ENCODE measurements around the gene PDE2A.

Gene PDE2A

DNA sequence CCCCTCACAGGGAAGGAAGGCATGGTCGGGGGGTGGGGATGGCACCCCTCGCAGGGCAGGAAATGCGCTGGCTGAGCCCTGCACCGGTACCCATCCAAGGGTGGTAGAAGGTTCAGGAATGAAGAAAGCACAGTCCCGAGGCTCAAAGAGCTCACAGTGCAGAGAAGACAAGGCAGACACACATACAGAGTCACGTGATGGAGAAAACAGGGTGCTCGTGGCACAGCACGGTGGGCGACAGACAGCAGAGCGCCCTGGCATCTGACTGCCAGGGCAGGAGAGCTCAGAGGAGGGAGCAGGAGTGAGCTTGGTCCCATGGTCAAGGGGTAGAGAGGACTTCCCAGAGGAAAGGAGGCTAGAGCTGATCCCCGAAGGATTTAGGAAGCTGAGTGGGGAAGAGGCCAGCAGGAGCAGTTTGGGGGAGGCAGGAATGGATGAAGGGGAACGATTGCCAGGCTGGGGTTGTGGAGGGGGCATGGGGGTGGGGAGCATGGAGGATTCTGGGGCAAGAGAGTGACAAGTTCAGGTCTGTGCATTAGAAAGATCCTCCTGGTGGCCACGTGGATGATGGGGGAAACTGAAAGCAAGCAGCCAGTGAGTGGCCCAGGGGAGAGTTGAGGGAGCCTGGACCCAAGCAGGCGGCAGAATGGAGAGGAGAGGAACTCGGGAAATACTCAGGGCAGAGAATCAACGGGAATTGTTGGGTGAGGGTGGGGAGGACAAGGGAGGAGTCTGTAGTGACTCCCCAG, 43.9 kb downstream of the PDE2A start:
- Histone ChIP-seq H3K9me3 (ENCODE audit: low read depth, low read length) (no peaks in the 10 kb centered on the region), H3K9ac (ENCODE audit: insufficient read length) (no peak overlapping the region), H3K4me3 (no peak overlapping the region), H3K27ac (0 out of 2 replicates have a peak overlapping the region, but pooled peaks have one; percentile 13), H3K36me3 (ENCODE audit: insufficient read depth, low read length) (no peaks in the 10 kb centered on the region)
- TF ChIP-seq FOXP2 (optimal IDR thresholded peaks at IDR 0.05; ENCODE audit: control extremely low read depth, extremely low read length, insufficient read depth) = no peak
- no peak for TF ChIP-seq POLR2AphosphoS5 (IDR thresholded peaks at IDR 0.05; ENCODE audit: borderline replicate concordance, low read depth, low read length)
- no peak for TF ChIP-seq EZH2 (IDR thresholded peaks at IDR 0.05)
- no peak for DNase-seq (ENCODE audit: low read depth, low spot score)

DNA sequence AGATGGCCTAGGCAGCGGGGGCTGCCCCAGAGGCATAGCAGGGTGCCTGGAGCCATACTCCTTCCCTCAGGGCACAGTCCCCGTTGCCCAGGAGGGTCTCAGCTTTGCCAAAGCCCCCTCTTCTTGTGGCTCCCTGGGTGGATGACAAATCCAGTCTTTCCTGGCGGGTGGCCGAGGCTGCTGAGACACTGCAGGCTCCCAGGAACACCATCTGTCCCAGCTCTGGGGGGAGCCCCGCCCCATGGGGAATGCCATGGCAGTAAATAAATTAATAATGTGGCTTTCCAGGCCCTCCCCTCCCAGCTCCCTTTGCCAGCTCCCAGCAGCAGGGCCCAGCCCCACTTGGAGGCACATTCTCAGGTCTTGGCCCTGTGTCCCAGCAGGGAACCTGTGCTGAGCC, 45.0 kb downstream of the PDE2A start:
- no peak overlapping the region for H3K4me3 ChIP-seq
- no peak overlapping the region for H3K27ac ChIP-seq
- H3K9me3 ChIP-seq (ENCODE audit: low read depth, low read length) = no peaks in the 10 kb centered on the region
- no peaks in the 10 kb centered on the region for H3K36me3 ChIP-seq (ENCODE audit: insufficient read depth, low read length)
- DNase-seq (ENCODE audit: low read depth, low spot score) = no peak
- no peak for TF ChIP-seq EZH2 (IDR thresholded peaks at IDR 0.05)
- no peak for TF ChIP-seq POLR2AphosphoS5 (IDR thresholded peaks at IDR 0.05; ENCODE audit: borderline replicate concordance, low read depth, low read length)
- TF ChIP-seq FOXP2 (optimal IDR thresholded peaks at IDR 0.05; ENCODE audit: control extremely low read depth, extremely low read length, insufficient read depth) = no peak
- no peak overlapping the region for H3K9ac ChIP-seq (ENCODE audit: insufficient read length)

- H3K27ac ChIP-seq = no peak overlapping the region
- TF ChIP-seq FOXP2 (optimal IDR thresholded peaks at IDR 0.05; ENCODE audit: control extremely low read depth, extremely low read length, insufficient read depth) (no peak), POLR2AphosphoS5 (IDR thresholded peaks at IDR 0.05; ENCODE audit: borderline replicate concordance, low read depth, low read length) (no peak), EZH2 (IDR thresholded peaks at IDR 0.05) (no peak)
- no peak overlapping the region for H3K4me3 ChIP-seq
- H3K9me3 ChIP-seq (ENCODE audit: low read depth, low read length) = no peaks in the 10 kb centered on the region
- no peak overlapping the region for H3K9ac ChIP-seq (ENCODE audit: insufficient read length)
- no peak for DNase-seq (ENCODE audit: low read depth, low spot score)
- H3K36me3 ChIP-seq (ENCODE audit: insufficient read depth, low read length) = no peaks in the 10 kb centered on the region
Measured at GRCh38 chr11:72627594-72628281, 46.5 kb downstream of the PDE2A start.

GRCh38 chr11:72626414-72626936, 47.7 kb downstream of the PDE2A start:
- Histone ChIP-seq H3K4me3 (no peak overlapping the region), H3K9ac (ENCODE audit: insufficient read length) (no peak overlapping the region), H3K27ac (no peak overlapping the region), H3K36me3 (ENCODE audit: insufficient read depth, low read length) (no peaks in the 10 kb centered on the region), H3K9me3 (ENCODE audit: low read depth, low read length) (no peaks in the 10 kb centered on the region)
- no peak for DNase-seq (ENCODE audit: low read depth, low spot score)
- TF ChIP-seq FOXP2 (optimal IDR thresholded peaks at IDR 0.05; ENCODE audit: control extremely low read depth, extremely low read length, insufficient read depth) (no peak), POLR2AphosphoS5 (IDR thresholded peaks at IDR 0.05; ENCODE audit: borderline replicate concordance, low read depth, low read length) (no peak), EZH2 (IDR thresholded peaks at IDR 0.05) (no peak)

GRCh38 chr11:72625691-72626413, 48.4 kb downstream of the PDE2A start:
- TF ChIP-seq POLR2AphosphoS5 (IDR thresholded peaks at IDR 0.05; ENCODE audit: borderline replicate concordance, low read depth, low read length) (no peak), FOXP2 (optimal IDR thresholded peaks at IDR 0.05; ENCODE audit: control extremely low read depth, extremely low read length, insufficient read depth) (no peak)
- Histone ChIP-seq H3K36me3 (ENCODE audit: insufficient read depth, low read length) (no peaks in the 10 kb centered on the region), H3K27ac (no peak overlapping the region), H3K4me3 (no peak overlapping the region), H3K9ac (ENCODE audit: insufficient read length) (no peak overlapping the region), H3K9me3 (ENCODE audit: low read depth, low read length) (no peaks in the 10 kb centered on the region)
- DNase-seq (ENCODE audit: low read depth, low spot score) = no peak

GRCh38 chr11:72624496-72625201, 49.6 kb downstream of the PDE2A start:
- H3K4me3 ChIP-seq = no peak overlapping the region
- H3K36me3 ChIP-seq (ENCODE audit: insufficient read depth, low read length) = no peaks in the 10 kb centered on the region
- no peak overlapping the region for H3K27ac ChIP-seq
- TF ChIP-seq FOXP2 (optimal IDR thresholded peaks at IDR 0.05; ENCODE audit: control extremely low read depth, extremely low read length, insufficient read depth) (no peak), EZH2 (IDR thresholded peaks at IDR 0.05) (no peak), POLR2AphosphoS5 (IDR thresholded peaks at IDR 0.05; ENCODE audit: borderline replicate concordance, low read depth, low read length) (no peak)
- H3K9me3 ChIP-seq (ENCODE audit: low read depth, low read length) = no peaks in the 10 kb centered on the region
- DNase-seq (ENCODE audit: low read depth, low spot score) = no peak
- no peak overlapping the region for H3K9ac ChIP-seq (ENCODE audit: insufficient read length)

GRCh38 chr11:72623052-72623451, 51.2 kb downstream of the PDE2A start:
- Histone ChIP-seq H3K36me3 (ENCODE audit: insufficient read depth, low read length) (no peaks in the 10 kb centered on the region), H3K9ac (ENCODE audit: insufficient read length) (no peak overlapping the region), H3K27ac (no peak overlapping the region), H3K4me3 (no peak overlapping the region), H3K9me3 (ENCODE audit: low read depth, low read length) (no peaks in the 10 kb centered on the region)
- DNase-seq (ENCODE audit: low read depth, low spot score) = no peak
- no peak for TF ChIP-seq FOXP2 (optimal IDR thresholded peaks at IDR 0.05; ENCODE audit: control extremely low read depth, extremely low read length, insufficient read depth)
- no peak for TF ChIP-seq POLR2AphosphoS5 (IDR thresholded peaks at IDR 0.05; ENCODE audit: borderline replicate concordance, low read depth, low read length)
